Suppressor macrophage (primary cell): ENCODE results near the gene KLRK1.
"Not testable (repeated sequence)": the region's sequence is repeated elsewhere in the genome, so short reads cannot be mapped to it uniquely, and the experiment has no call there.

Experiments used
- DNase-seq, 4 experiments: peaks; one replicate each; pipeline ENCODE4 v3.0.0-alpha.2; 2020 to 2022
- total RNA-seq, 17 experiments: gene quantifications; one replicate each; lab custom pipeline; 2026; ENCODE audit warnings: mixed read lengths in 6 of 17, inconsistent platforms in 3 of 17; lab: John Stamatoyannopoulos, UW

KLRK1 gene
- 0 to 0.22 (median 0) reads per million in 17 experiments for total RNA-seq

DNA sequence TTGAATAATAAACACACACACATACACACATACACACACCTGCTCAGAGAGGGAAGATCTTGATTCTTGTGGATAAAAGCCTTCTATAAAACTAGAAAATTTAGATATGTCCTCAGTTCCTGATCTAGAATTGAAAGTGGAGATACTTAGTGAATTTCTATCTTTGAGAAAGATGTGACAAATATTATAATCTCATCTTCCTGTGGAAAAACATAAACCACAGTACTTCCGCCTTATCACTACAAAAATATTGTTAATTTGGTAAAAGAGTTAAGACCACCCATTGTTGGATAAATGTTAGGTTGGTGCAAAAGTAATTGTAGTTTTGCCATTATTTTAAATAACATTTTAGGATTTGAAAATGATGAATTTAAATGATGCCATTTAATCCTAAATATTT is at the start of gene KLRK1:
Gene KLRK1 (minus strand): TSS at position 138 of the 400 bp plus-strand sequence. CDS start 1,231 bp downstream, outside the sequence.
- DNase-seq, result no peak

DNA sequence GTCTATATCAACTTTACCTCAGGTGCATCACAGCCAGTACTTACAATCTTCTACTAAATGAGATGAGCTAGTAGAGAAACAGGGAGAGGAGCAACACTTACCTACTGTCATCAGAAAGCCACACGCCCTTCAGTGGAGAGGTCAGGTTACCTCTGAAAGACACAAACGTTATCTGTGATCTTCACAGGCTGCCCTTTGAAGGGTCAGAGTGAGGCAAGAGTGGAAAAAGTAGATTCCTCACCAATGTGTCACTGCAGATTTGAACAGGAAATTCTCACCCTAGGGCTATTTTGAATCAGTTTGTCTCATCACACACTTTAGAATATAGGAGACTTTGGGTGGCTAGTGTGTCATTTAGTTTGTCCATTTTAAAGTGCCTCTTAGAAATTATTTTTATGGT is 47.8 kb upstream of the KLRK1 start:
- DNase-seq, result not testable (repeated sequence)

GRCh38 chr12:10435816-10436215 is 46.0 kb upstream of the KLRK1 start, which contains the start of gene KLRC2:
Gene KLRC2, minus strand, starts transcription at chr12:10436010. Its CDS starts 24 bp downstream, at chr12:10435986.
- DNase-seq, result peak; percentile 13 to 31 (median 22)

GRCh38 chr12:10430623-10431022 is 40.8 kb upstream of the KLRK1 start:
- DNase-seq, result not testable (repeated sequence)

DNA sequence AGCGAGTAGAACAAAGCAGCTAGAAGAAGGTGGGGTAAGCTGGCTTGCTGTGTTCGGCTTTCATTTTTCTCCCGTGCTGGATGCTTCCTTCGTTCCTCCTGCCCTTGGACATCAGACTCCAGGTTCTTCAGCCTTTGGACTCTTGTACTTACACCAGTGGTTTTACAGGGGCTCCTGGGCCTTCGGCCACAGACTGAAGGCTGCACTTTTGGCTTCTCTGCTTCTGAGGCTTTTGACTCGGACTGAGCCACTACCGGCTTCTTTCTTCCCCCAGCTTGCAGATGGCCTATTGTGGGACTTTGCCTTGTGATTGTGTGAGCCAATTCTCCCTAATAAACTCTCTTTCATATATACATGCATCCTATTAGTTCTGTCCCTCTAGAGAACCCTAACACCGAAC is 36.1 kb upstream of the KLRK1 start:
- DNase-seq, result not testable (repeated sequence)

- DNase-seq, result not testable (repeated sequence)
These were observed 34.5 kb upstream of the KLRK1 start for GRCh38 chr12:10424260-10424899.

- DNase-seq, result not testable (repeated sequence)
These were observed 32.3 kb upstream of the KLRK1 start for GRCh38 chr12:10422159-10422558.

GRCh38 chr12:10420334-10420733 is 30.5 kb upstream of the KLRK1 start, which contains the start of gene KLRC3:
Gene KLRC3, minus strand, starts transcription at chr12:10420595. Its CDS starts 45 bp downstream, at chr12:10420550.
- not testable (repeated sequence) for DNase-seq

- DNase-seq, result peak; percentile 52 to 72 (median 56)
These were observed 19.6 kb upstream of the KLRK1 start, which contains the start of gene KLRC4 for GRCh38 chr12:10409392-10409791. Gene KLRC4, minus strand, starts transcription at chr12:10409757. Its CDS starts 182 bp downstream, at chr12:10409575.

- no peak for DNase-seq
These were observed 19.0 kb upstream of the KLRK1 start for GRCh38 chr12:10408842-10409241.

DNA sequence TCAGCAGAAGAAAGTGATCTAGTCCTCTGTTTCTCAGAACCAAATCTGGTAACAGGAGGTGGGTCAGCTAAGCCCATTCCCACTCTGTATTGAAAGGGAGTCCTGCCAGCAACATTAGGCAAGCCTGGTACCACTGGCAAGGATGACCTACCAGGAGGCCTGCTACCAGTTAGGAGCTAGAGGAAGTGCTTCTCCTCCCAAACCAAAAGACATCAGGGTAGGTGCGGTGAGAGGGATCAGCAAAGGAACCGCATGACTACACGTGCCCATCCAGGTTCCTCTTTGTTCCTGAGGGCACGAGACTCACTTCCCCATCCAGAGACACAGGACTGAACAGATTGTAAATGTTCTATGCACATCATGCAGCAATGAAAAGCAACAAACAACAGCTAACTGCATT is 16.9 kb upstream of the KLRK1 start:
- DNase-seq, result peak; percentile 77 to 91 (median 84)

GRCh38 chr12:10405294-10405693 is 15.5 kb upstream of the KLRK1 start:
- DNase-seq, result no peak

GRCh38 chr12:10404798-10405197 is 15.0 kb upstream of the KLRK1 start:
- DNase-seq, result no peak

- DNase-seq, result no peak
These were observed 11.0 kb upstream of the KLRK1 start for GRCh38 chr12:10400829-10401228.

- DNase-seq, result no peak
These were observed 8.3 kb upstream of the KLRK1 start for GRCh38 chr12:10398168-10398567.

DNA sequence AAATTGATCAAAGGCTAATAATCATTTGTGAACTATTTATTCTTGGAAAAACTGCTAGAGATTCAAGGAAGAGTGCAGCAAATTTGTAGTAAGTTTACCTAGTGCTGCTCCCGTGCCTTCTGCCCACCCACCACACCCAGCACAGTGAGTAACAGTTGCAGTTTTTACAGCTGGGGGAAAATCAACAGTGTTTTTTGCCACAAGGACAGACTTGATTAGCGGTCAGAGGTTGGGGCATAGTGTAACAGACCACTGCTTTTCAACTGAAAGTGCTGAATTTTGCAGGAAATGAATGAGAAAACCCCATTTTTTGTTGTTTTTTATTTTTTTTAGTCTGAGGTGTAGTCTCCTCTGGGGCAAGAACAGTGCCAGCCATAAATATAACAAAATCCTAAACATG is 7.5 kb upstream of the KLRK1 start:
- DNase-seq, result no peak

- not testable (repeated sequence) for DNase-seq
These were observed 6.3 kb upstream of the KLRK1 start for GRCh38 chr12:10396176-10396575.

- peak; percentile 60 to 81 (median 70) for DNase-seq
These were observed 5.7 kb upstream of the KLRK1 start for GRCh38 chr12:10395390-10395998.

GRCh38 chr12:10394531-10395152 is 4.8 kb upstream of the KLRK1 start:
- not testable (repeated sequence) for DNase-seq

DNA sequence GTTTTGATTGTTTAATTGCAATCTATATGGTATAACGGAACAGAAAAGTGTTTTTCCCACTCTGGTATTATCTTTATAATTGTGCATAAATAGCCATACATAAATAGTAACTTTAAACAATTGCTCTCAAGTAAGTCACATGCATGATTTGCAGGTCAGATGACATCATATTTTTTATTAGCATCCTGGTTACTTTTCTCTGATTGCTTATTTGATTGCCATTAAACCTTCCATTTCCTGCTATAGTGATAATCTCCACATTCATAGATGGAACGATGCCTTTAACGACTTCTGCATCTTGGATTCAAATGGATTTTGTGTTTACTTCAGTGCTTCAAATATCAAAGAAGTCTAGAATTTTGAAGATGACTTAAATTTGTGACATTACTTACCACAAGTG is 3.5 kb upstream of the KLRK1 start:
- DNase-seq, result no peak

GRCh38 chr12:10392394-10392930 is 2.6 kb upstream of the KLRK1 start:
- DNase-seq, result peak; percentile 74 to 90 (median 85)

DNA sequence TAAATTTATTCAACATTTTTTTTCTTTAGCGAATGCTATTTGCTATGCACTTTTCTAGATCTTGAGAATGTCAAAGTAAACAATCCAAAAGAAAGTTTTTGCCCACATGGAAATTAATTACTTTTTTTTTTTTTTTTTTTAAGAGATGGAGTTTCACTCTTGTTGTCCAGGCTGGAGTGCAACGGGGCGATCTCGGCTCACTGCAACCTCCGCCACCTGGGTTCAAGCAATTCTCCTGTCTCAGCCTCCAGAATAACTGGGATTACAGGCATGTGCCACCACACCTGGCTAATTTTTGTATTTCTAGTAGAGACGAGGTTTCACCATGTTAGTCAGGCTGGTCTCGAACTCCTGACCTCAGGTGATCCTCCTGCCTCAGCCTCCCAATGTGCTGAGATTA is 1.1 kb upstream of the KLRK1 start:
- not testable (repeated sequence) for DNase-seq
